ENCODE results near the gene SF3B5.

DNA sequence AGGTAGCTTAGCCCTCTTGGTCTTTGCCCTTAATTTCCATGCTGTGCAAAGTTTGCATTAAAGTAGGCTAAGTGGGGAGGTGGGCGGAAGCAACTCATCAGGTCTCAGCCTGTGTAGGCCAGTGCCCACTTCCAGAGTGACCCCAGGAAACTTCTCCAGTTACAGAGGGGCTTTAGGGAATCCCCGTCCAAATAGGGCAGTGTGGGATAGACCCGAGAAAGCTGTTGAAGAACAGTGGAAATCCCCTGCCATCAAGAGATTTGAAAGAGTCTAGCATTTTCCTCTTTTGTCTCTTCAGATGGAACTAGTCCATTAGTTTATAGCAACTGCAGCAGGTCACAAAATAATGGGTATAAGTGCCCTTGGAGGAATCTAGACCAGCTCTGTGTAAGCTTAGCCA is 20.2 kb downstream of the SF3B5 start:
- TF ChIP-seq POLR2A (IDR thresholded peaks at IDR 0.05) = no peak
- TF ChIP-seq POLR2AphosphoS5 (IDR thresholded peaks at IDR 0.05) = no peak

All from prostate gland (tissue), 1 donor.